HG02943 (cell line): ENCODE results near the gene EME2.
A peak's percentile ranks its signal among the peaks of the same experiment; 100 is the strongest.

ENCODE experiments used
- ATAC-seq: cut with Tn5 transposase; IDR thresholded peaks from one replicate; pipeline ENCODE4 v1.9.1; 2021; ENCODE audit warnings: mild to moderate bottlenecking, low read depth, moderate library complexity; ENCODE audit not compliant: unreplicated experiment

EME2 gene

GRCh38 chr16:1776991-1777374, 4.4 kb downstream of the EME2 start:
- no peak for ATAC-seq

GRCh38 chr16:1777375-1778199, 5.0 kb downstream of the EME2 start:
- no peak for ATAC-seq

- no peak for ATAC-seq
These were observed 5.9 kb downstream of the EME2 start for GRCh38 chr16:1778200-1779179.

GRCh38 chr16:1779234-1779701, 6.7 kb downstream of the EME2 start:
- no peak for ATAC-seq

GRCh38 chr16:1779741-1780676, 7.4 kb downstream of the EME2 start:
- ATAC-seq = no peak

GRCh38 chr16:1780677-1781072, 8.1 kb downstream of the EME2 start:
- ATAC-seq = no peak

- no peak for ATAC-seq
These were observed 8.6 kb downstream of the EME2 start for GRCh38 chr16:1781254-1781653.

GRCh38 chr16:1781758-1782407, 9.3 kb downstream of the EME2 start:
- ATAC-seq = peak; percentile 2

- ATAC-seq = peak; percentile 77
These were observed 10.0 kb downstream of the EME2 start, which contains the start of the genes NUBP2 and SPSB3 for GRCh38 chr16:1782408-1783264. NUBP2 (plus strand) TSS chr16:1782960; CDS start chr16:1783021, 61 bp downstream. SPSB3 (minus strand) TSS chr16:1782571; CDS start chr16:1781483, 1,088 bp downstream.

GRCh38 chr16:1784977-1785845, 12.6 kb downstream of the EME2 start:
- no peak for ATAC-seq

- no peak for ATAC-seq
These were observed 13.2 kb downstream of the EME2 start for GRCh38 chr16:1785846-1786170.

- ATAC-seq = no peak
These were observed 13.8 kb downstream of the EME2 start for GRCh38 chr16:1786242-1787055.

- no peak for ATAC-seq
These were observed 14.4 kb downstream of the EME2 start for GRCh38 chr16:1787056-1787321.

GRCh38 chr16:1787322-1788094, 14.9 kb downstream of the EME2 start:
- ATAC-seq = no peak

GRCh38 chr16:1788095-1788707, 15.6 kb downstream of the EME2 start:
- no peak for ATAC-seq

GRCh38 chr16:1788708-1789100, 16.1 kb downstream of the EME2 start:
- ATAC-seq = no peak
